Measurements from ENCODE around the gene PPEF2. TPM values are rescaled to one million over a fixed set of nuclear protein-coding genes. Genes with fewer than 3 reads are reported as not detected.
"Not testable (repeated sequence)": the region's sequence is repeated elsewhere in the genome, so short reads cannot be mapped to it uniquely, and the experiment has no call there.

Gene PPEF2
- not detected in 2 replicates for total RNA-seq
- polyA plus RNA-seq (2012), result not detected

- DNase-seq (ENCODE audit: low read depth), result no peak
These were observed at the start of gene PPEF2 for GRCh38 chr4:75902352-75902751. TSS of gene PPEF2 (minus strand) at chr4:75902452. CDS start at chr4:75896325, 6,127 bp downstream.

- DNase-seq (ENCODE audit: low read depth), result no peak
These were observed 48.1 kb upstream of the PPEF2 start for GRCh38 chr4:75950213-75950815.

- no peak for DNase-seq (ENCODE audit: low read depth)
These were observed 46.7 kb upstream of the PPEF2 start for GRCh38 chr4:75948822-75949444.

GRCh38 chr4:75940692-75941253, 38.5 kb upstream of the PPEF2 start, which contains the start of gene NAAA:
TSS of gene NAAA (minus strand) at chr4:75941013. CDS start at chr4:75940949, 64 bp downstream.
- DNase-seq (ENCODE audit: low read depth), result peak; percentile 77

- DNase-seq (ENCODE audit: low read depth), result peak; percentile 68
These were observed 37.8 kb upstream of the PPEF2 start for GRCh38 chr4:75939890-75940691.

- no peak for DNase-seq (ENCODE audit: low read depth)
These were observed 33.4 kb upstream of the PPEF2 start for GRCh38 chr4:75935628-75936027.

- DNase-seq (ENCODE audit: low read depth), result no peak
These were observed 27.9 kb upstream of the PPEF2 start for GRCh38 chr4:75930152-75930551.

- not testable (repeated sequence) for DNase-seq (ENCODE audit: low read depth)
These were observed 22.7 kb upstream of the PPEF2 start for GRCh38 chr4:75924916-75925315.

- DNase-seq (ENCODE audit: low read depth), result no peak
These were observed 22.1 kb upstream of the PPEF2 start for GRCh38 chr4:75924309-75924827.

- DNase-seq (ENCODE audit: low read depth), result no peak
These were observed 20.3 kb upstream of the PPEF2 start for GRCh38 chr4:75922588-75922987.

- no peak for DNase-seq (ENCODE audit: low read depth)
These were observed 19.7 kb upstream of the PPEF2 start for GRCh38 chr4:75921910-75922309.

- DNase-seq (ENCODE audit: low read depth), result no peak
These were observed 18.1 kb upstream of the PPEF2 start for GRCh38 chr4:75920327-75920726.

- DNase-seq (ENCODE audit: low read depth), result peak; percentile 89
These were observed 17.7 kb upstream of the PPEF2 start for GRCh38 chr4:75919920-75920319.

GRCh38 chr4:75916091-75916661, 13.9 kb upstream of the PPEF2 start:
- peak; percentile 68 for DNase-seq (ENCODE audit: low read depth)

GRCh38 chr4:75912968-75913367, 10.7 kb upstream of the PPEF2 start:
- DNase-seq (ENCODE audit: low read depth), result no peak

- not testable (repeated sequence) for DNase-seq (ENCODE audit: low read depth)
These were observed 8.6 kb upstream of the PPEF2 start for GRCh38 chr4:75910831-75911230.

GRCh38 chr4:75909405-75909804, 7.2 kb upstream of the PPEF2 start:
- DNase-seq (ENCODE audit: low read depth), result no peak

- peak; percentile 70 for DNase-seq (ENCODE audit: low read depth)
These were observed 6.3 kb upstream of the PPEF2 start for GRCh38 chr4:75908555-75908954.

- DNase-seq (ENCODE audit: low read depth), result no peak
These were observed 5.7 kb upstream of the PPEF2 start for GRCh38 chr4:75907966-75908365.

- DNase-seq (ENCODE audit: low read depth), result peak; percentile 54
These were observed 1.8 kb upstream of the PPEF2 start for GRCh38 chr4:75904076-75904475.

GRCh38 chr4:75898536-75898935, 3.7 kb downstream of the PPEF2 start:
- no peak for DNase-seq (ENCODE audit: low read depth)
